Stimulated activated CD8-positive, alpha-beta memory T cell treated with anti-CD3 and anti-CD28 coated beads, Interleukin-7, amount 100 ng/mL, for 1 hour (primary cell): ENCODE measurements around the gene MUC6.
"Not testable (repeated sequence)": the region's sequence is repeated elsewhere in the genome, so short reads cannot be mapped to it uniquely, and the experiment has no call there.

Experiments
- DNase-seq, 2 donors: peaks; one replicate each; pipeline ENCODE4 v3.0.0-alpha.2; 2020; ENCODE audit warnings: low read depth in 2 of 2

The MUC6 gene

DNA sequence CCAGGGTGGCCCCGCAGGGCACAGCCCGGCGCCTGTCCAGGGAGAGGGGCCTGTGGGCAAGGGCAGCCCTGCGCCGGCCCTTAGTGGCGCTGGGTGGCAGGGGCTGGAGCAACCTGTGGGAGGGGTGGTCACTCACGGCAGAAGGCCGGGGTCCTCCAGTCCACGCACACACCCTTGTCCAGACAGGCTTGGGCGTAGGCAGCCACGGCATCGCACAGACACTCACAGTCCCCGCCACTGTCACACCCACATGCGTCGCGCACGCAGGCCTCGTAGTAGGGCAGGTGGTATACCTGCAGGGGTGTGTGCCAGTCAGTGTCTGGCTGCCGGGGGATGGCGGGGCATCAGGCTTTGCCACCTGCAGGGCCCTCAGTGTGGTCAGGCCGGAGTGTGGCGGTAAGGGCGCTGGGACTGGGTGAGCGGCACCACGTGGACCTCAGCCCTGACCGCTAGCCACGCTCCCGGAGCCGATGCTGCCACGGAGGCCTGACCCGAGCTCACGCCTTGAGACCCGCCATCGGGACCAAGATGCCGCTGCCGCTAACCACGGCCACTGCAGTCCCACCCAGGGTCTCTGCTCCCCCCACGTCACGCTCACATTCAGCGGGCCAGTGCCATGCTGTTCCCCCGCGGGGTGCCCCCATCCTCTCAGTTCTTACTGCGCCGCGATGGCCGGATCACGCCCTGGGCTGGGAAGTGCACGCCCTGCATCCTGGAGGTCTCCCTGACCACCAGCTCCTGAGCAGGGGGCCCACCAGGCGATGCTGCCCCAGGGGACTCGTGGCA, 12.5 kb downstream of the MUC6 start:
- DNase-seq = no peak

- DNase-seq = no peak
Measured at GRCh38 chr11:1022908-1023810, 13.4 kb downstream of the MUC6 start.

- DNase-seq = no peak
Measured at GRCh38 chr11:1022411-1022810, 14.1 kb downstream of the MUC6 start.

DNA sequence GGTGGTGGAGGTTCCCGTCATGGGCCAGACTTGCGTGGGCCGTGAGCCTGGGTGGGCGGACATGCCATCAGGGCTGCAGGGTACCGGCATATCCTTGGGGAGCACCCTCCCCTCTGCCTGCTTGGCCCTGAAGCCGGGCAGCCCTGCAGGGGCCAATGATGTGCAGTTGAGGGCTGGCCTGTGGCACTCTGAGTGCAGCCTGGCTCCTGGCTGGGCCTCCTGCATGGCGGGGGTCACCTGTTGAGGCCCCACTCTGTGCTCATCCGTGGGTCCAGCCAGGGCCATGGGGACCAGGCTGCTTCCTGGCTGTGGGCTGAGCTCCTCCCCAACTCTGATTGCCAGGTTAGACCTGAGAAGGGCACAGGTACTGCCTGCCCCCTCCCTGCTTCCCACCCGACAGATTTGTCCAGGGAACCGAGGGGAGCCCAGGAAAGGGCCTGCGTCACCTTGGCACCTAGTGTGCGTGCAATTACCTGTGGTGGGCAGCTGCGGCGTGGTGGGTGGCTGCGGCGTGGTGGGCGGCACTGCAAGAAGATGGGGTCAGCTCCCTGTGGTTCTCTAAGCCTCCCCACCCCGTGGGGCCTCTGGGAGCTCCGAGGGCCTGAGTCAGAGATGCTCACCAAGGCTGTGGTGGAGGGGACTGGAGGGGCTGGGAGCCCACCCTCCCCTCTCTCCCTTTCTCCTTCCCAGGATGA, 16.2 kb downstream of the MUC6 start:
- no peak for DNase-seq

DNA sequence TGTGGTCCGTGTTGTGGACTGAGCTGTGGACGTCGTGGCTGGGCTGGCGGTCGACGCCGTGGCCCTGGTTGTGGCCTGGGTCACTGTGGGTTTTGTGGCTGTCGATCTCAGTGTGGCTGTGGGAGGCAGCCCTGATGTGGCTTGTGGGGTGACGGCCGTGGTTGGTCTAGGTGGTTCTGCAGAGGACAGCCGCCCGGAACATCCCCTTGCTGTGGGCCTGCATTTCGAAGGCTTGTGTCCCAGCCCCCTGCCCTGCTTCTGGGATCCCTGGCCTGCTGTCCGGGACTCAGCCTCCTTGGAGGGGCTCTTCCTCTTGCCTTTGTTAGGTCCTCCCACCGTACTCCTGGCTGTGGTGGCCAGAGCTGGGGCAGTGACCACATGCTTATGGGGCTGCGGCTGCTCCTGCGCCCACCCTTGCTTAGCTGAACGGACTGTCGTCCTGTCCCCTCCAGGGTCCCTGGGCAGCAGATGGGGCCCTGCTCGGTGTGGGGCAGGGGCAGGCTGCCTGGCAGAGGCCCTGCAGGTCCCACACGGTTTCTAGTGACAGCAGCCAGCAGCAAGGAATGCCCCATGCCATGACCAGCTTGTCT, 17.1 kb downstream of the MUC6 start:
- DNase-seq = no peak

GRCh38 chr11:1018091-1018490, 18.4 kb downstream of the MUC6 start:
- DNase-seq = no peak

DNA sequence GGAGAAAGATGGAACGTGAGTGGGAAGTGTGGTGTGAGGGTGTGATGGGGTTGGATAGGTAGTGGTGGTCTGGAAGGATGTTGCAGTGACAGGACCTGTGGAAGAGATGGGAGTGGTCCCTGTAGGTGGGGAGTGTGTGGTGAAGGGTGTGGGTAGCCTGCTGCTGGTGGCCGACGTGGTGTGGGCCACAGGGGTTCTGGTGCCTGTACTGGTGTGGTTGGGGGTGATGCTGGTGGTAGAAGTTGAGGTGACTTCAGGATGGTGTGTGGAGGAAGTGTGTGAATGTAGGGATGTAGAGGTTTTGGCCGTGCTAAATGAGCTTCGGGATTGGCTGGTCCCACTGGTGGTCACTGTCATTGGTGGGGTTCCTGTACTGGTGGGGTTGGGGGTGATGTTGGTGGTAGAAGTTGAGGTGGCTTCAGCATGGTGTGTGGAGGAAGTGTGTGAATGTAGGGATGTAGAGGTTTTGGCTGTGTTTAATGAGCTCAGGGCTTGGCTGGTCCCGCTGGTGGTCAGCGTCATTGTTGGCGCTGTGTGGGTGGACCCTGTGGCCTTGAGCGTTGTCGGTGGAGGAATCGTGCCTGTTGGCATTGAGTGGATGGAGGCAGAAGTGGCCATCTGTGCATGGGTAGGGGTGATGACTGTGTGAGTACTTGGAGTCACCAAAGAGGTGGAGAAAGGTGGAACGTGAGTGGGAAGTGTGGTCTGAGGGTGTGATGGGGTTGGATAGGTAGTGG, 19.1 kb downstream of the MUC6 start:
- DNase-seq = no peak

DNA sequence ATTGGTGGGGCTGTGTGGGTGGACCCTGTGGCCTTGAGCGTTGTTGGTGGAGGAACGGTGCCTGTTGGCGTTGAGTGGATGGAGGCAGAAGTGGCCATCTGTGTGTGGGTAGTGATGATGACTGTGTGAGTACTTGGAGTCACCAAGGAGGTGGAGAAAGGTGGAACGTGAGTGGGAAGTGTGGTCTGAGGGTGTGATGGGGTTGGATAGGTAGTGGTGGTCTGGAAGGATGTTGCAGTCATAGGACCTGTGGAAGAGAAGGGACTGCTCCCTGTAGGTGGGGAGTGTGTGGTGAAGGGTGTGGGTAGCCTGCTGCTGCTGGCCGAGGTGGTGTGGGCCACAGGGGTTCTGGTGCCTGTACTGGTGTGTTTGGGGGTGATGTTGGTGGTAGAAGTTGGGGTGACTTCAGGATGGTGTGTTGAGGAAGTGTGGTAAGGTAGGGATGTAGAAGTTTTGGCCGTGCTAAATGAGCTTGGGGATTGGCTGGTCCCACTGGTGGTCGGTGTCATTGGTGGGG, 19.9 kb downstream of the MUC6 start:
- not testable (repeated sequence) for DNase-seq

GRCh38 chr11:1015826-1016545, 20.5 kb downstream of the MUC6 start:
- no peak for DNase-seq

- no peak for DNase-seq
Measured at GRCh38 chr11:1015064-1015463, 21.5 kb downstream of the MUC6 start.

DNA sequence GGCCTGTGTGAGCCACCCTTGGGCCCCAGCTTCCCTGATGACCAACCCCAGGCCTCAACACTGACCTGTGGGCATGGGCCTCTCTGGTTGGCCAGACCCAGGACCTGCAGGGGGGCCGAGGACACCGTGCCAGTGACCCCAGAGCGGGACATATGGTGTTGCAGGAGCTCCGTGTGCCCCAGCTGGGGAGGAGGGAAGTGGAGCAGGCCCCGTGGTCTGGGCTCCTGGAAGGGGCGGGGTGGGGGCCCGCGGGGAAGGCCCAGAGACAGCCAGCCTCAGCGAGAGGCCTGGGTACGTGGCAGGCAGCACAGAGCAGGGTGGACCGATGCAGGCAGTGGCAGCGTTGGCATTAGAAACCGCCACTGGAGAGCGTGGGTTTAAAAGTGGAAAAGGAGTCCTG, 22.2 kb downstream of the MUC6 start:
- no peak for DNase-seq

DNA sequence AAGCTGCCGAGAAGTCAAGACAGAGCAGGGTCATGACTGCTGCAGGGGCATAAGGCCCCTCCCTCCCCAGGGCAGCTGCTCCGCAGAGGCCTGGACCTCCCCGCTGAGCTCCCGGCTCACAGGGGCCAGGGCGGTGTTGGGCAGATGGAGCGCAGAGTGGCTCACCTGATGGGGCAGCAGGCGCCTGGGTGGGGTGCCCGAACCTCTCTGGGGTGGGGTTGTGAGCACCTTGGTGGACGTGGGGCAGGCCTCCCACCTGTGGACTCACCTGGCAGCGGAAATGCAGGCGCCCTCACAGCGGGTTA, 22.9 kb downstream of the MUC6 start:
- no peak for DNase-seq

DNA sequence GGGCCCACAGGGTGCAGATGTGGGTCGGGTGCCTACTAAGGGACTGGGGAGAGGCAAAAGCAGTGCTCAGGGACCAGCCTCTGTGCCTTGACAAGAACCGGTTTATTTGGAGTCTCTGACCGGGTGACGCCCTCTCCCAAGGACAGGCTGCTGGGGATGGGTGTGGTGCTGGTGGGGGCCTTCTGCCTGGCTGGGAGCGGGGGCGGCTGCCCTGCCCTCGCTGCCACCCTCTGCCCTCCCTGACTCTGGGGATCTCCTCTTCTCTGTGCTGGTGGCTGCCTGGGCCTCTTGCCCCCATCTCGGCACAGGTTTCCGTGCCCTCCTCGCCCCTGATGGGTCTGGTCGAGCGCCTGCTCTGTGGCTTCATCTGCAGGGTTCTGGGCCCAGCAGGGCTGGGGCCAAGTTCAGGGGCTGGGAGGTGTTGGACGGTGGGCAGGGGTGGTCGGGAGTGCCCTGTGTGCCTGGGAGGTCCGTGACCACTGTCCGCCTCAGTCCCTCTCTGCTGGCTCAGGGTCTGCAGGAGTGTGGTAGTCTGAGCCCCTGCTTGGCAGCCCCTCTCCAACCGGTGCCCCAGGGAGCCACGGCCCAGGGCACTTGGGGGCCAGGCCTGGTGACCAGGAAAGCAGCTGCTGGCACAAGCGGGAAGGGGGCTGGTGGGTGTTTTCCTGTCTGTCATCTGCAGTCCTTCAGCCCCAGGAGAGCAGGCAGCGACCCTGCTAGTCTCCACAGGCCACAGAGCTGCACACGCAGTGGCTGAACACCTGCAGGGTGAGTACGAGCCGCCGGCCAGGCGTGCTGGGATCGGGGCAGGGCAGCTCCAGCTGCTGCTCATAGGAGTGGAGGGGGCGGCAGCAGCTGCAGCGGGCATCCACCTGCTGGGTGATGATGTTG, 23.5 kb downstream of the MUC6 start:
- DNase-seq = no peak

- DNase-seq = no peak
Measured at GRCh38 chr11:1012291-1012690, 24.2 kb downstream of the MUC6 start.

GRCh38 chr11:1011320-1011698, 25.2 kb downstream of the MUC6 start:
- DNase-seq = no peak

DNA sequence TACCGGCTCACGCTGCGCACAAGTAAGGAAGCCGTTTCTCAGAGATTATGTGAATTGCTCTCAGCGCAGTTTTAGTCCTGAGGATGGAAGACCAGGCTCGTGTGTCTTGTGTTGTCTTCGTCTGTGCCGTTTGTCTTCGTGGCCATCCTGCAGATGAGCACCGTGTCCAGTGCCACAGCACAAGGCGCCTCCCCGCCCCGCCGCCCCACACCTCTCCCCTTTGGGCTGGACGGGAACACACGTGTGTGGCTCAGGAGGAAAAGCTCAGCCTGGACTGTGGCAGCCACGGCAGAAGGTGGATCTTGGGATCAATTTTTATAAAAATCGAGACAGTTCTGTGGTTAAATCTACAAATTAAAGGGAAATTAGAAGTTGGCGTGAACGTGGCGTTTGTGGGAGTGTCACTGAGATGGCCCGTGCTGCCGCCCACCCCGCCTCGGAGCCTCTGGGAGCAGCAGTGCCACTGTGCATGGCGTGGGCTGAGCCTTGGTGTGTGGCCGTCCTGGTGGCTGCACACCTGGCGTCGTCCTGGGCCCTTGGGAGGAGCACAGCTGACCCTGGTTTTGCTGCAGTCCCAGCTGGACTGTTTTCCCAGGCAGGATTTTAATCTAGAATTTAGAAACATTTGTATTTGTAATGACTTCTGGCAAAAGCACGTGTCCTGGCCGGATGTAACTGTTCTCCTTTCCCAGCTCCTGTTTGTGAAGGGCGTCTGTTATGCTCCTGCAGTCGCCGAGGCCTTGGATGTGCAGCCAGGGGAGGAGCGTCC, 25.8 kb downstream of the MUC6 start:
- DNase-seq = no peak

DNA sequence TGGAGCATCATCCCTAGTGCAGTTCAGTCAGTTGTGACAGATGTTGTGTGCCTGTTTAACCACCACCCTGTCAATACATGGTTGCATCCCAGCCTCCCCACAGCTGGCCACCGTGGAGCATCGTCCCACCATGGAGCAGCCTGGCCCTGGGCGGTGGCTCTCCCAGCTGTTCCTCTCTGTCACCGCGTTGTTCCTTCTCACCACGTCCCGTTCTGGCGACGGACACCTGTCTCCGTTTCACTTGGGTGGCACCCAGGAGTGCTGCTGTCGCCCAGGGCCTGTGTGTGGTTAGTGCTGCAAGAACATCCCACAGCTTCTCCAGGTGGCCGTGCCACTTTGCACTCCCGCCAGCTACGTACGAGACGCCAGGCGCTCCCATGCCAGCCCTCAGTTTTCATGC, 26.5 kb downstream of the MUC6 start:
- DNase-seq = no peak

DNA sequence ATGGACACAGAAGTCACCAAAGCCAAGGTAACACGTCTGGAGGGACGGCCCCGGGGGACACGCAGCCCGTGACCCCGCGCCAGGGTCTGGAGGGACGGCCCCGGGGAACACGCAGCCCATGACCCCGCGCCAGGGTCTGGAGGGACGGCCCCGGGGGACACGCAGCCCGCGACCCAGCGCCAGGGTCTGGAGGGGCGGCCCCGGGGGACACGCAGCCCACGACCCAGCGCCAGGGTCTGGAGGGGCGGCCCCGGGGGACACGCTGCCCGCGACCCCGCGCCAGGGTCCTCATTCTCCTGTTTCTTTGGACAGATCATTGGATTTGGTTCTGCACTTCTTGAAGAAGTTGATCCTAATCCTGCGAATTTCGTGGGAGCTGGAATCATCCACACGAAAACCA, 27.1 kb downstream of the MUC6 start:
- DNase-seq = no peak

DNA sequence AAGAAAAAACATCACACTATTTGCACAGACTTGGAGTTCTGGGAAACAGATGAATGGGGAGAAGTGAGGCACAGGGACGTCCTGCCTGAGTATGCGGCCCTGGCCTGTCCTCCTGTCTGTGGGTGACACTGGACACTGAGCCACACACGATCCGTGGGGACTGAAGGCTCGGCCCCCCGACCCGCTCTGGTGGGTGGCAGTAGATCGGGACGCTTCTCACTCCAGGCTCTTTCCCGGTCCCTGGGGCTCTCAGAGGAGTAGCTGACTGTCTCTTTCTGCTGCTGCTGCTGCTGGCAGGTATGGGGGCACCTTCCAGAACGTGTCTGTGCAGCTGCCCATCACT, 27.7 kb downstream of the MUC6 start:
- DNase-seq = no peak
